GM19351 (cell line): Measurements from ENCODE around the gene KCNH2.

Experiments
- ATAC-seq: cut with Tn5 transposase; IDR thresholded peaks from one replicate; pipeline ENCODE4 v1.9.1; 2021; ENCODE audit warnings: mild to moderate bottlenecking, moderate library complexity; ENCODE audit not compliant: unreplicated experiment

The KCNH2 gene

GRCh38 chr7:150975536-150976319 is 2.4 kb downstream of the KCNH2 start:
- ATAC-seq = no peak

GRCh38 chr7:150974468-150975391 is 3.4 kb downstream of the KCNH2 start:
- ATAC-seq = peak; percentile 55

DNA sequence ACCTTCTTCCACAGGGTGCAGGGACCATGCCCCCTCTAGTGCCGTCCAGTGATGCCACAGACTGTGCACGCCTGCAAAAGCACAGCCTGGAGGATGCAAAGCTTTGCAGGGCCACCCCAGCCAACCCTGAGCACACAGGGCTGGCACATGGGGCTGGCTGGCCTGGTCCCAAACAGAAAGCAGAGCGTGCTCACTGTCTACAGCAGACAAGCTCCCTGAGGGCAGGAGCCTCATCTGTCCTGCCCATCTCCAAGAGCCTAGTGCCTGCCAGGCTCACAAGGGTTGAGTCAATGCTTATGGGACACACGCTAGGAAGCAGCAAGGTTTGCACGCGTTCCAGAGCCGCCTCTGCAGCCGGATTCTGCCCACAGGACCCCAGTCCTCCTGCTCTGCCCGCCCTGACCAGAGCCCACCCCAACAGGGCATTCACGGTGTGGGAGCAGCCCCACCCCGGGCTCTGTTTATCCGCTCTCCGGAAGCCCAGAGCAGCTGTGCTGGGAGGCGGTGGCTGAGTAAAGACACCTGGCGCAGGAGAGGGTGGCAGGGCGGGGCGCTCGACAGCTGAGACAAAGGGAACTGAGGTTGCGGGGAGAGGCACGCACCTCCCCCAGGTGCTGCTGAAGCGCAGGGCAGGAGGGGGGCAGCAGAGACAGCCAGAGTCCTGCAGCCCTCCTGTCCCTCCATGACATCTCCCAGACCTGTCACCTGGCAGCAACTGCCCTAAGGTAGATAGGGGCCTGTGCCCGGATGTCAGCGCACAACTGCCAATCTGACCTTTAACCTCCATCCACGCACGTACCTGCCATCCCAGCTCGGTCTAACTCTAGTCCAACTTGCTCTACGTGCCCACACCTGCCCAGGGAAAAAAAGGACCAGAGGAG is 4.3 kb downstream of the KCNH2 start:
- no peak for ATAC-seq

GRCh38 chr7:150972741-150973140 is 5.4 kb downstream of the KCNH2 start:
- no peak for ATAC-seq

DNA sequence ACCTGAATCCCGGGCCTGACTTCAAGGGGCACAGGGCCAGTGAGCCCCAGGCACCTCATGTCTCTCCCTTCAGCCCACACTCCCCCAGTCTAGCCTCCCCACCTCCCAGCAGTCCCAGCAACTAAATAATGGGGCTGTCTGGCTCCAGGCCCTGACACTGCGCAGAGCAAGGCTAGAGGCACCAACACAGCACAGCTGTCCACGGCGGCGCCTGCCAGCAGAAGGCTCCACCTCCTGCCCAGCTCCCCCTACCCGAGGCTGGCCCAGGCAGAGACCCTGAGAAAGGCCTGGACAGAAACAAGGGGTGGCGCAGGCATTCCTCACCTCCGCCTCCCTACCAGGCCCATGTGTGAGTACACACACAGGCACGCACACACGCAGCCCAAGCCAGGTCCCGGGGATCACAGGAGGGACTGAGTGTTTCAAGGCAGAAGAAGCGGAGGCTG is 6.1 kb downstream of the KCNH2 start:
- no peak for ATAC-seq

DNA sequence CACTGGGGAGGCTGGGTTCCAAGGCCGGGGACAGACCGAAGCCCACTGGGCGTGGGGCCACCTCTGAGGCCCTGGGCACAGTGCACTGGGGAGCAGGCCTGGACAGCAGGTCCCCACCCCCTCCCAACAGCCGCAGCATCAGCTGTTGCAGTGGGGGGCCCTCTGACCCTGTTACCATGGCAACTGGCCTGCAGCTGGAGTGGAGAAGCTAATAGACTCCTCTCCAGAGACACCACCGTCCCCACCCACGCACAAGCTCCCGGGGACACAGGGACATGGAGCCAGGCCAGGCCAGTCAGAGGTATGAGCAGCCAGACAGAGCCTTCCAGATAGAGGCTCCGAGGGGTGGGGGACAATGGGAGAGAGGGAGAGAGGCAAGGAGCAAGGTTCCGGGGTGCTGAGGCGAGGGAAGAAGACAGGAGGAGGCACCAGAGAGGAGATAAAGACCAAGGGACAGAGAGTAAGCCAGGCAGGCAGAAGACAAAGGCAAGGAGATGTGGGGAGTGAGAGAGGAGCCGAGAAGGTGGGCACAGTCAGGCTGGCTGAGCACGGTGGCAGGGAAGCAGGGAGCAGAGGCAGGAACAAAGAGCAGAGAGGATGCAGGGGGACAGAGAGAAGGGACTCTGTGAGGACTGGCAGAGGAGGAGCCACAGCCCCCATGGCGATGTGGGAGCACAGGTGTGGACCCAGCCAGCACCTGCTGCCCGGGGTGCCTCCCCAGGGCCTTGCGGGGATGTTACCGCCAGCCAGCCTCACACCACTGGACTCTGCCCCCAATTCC is 6.7 kb downstream of the KCNH2 start:
- no peak for ATAC-seq

- ATAC-seq = no peak
Observed at GRCh38 chr7:150970424-150970823, 7.7 kb downstream of the KCNH2 start.

DNA sequence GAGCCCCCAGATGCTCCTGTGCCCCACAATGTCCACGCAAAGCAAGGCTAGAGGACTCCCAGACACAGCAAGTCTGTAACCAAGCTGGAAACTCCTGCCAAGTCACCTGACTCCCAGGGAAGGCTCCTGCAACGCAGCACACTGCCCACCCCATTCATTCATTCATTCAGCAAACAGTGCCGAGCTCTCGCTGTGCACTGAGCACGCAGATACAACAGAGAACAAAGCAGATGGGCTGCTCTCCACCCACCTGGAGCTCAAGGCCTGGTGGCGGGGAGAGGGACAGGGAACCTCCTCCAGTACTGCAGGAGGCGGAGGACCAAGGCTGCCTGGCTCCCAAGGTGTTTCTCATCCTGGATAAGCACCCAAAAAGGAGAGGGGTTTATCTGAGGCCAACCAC is 8.6 kb downstream of the KCNH2 start:
- no peak for ATAC-seq

DNA sequence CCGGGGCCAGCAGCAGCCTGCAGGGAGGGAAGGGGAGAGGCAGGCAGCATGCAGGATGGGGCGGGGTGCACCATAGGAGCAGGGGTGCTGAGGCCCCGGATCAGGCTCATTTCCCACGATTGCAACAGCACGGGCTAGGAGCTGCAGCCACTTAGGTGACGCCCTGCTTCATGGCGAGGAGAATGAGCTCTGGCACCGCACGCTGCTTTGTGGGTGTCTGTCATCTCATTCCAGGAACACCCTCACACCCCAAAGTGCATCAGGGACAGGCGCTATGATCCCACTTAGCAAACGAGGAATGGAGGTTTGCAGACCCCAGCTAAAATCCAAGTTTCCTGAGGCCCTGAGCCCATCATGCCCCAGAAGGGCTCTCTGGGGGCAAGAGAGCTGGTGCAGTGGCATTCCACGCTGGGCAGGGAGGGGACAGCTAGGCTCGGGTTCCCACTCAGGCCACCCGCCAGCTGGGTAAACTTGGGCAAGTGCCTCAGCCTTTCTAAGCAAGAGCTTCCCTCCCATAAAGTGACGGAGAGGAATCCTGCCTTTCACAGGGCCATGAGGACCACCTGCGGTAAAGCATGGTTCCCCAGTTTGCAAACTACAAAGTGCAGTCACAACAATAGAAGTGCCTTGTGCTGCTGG is 9.3 kb downstream of the KCNH2 start:
- no peak for ATAC-seq

DNA sequence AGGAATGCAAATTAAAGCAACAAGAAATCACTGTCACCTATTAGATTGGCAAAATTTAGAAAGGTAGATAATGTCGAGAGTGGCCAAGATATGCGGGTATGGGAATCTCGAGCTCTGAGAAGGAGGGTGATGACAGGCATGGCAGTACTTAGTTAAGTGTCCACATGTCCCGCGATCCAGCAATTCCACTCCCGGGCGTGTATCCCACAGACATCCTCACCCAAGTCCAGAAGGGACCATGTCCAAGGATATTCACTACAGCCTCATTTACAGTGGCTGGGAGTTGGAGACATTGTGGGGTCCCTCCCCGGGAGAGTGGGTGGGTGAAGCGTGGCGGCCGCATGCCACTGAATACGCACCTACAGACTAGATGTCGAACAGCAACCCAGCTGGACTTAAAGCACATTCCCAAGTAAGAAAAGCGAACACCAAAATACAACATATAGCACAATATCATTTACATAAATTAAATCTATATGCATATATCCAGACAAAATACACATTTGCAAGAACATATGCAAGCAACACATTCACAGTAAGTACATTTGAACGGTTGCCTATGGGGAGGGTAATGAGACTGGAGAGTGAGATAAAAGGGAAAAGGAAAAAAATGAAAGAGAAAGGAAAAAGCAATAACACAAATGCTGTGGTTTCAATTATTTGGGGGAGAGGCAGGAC is 9.9 kb downstream of the KCNH2 start:
- ATAC-seq = no peak

DNA sequence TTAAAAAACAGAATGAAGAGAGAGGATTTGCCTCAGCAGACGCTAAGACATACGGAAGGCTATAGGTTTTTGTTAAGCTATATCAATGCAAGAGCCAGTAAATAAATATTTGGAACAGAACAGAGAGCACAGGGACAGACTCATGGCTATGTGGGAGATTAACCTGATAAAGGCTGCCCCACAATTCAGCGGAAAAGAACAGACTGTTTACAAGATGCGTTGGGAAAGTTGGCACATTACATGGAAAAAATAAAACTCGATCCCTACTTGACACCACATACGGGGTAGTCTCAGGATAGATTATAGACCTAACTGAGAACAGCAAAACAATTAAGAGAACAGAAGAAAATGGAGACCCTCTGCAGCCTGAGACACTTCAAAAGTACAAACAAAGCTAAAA is 10.8 kb downstream of the KCNH2 start:
- no peak for ATAC-seq

DNA sequence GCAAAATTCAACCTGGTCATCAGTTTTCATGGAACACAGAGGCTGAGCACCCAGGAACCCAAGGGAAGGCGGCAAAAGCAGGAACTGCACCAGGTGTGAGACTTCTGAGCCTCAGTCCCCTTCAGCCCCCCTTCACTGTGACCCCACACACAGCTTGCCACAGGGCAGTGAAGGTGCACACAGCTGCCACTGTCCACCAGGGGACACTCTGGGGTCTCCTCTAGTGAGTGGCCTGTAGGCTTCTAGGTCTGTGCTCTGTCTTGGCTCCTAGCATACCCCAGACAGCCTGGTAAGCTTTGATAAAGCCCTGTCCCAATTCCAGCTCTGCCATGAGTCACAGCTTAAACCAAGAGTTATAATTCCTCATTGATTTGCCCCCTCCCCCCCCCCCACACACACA is 12.1 kb downstream of the KCNH2 start:
- no peak for ATAC-seq

- no peak for ATAC-seq
Observed at GRCh38 chr7:150965273-150965830, 12.8 kb downstream of the KCNH2 start.

DNA sequence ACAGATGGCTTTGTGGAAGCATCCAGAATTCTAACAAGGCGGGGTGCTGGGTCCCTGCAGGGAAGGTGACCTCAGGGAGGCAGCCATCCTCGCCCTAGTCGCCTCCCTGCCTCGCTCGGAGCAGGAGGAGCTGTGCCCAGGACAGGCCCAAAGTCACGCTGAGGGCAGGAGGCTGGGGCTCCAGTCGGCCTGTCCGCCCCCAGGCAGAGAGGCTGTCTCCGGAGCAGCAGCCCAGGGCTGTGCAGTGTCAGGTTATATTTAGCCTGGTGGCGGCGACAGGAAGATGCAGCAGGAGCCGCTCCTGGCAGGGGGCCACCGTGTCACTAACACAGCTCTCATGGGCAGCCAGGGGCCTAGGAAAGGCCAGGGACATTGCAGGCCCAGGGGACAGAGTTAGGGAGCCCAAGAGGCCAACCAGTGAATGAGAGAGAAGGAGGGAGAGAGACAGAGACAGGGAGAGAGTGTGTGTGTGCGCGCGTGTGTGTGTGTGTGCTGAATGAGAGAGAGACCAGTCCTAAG is 13.5 kb downstream of the KCNH2 start:
- no peak for ATAC-seq

DNA sequence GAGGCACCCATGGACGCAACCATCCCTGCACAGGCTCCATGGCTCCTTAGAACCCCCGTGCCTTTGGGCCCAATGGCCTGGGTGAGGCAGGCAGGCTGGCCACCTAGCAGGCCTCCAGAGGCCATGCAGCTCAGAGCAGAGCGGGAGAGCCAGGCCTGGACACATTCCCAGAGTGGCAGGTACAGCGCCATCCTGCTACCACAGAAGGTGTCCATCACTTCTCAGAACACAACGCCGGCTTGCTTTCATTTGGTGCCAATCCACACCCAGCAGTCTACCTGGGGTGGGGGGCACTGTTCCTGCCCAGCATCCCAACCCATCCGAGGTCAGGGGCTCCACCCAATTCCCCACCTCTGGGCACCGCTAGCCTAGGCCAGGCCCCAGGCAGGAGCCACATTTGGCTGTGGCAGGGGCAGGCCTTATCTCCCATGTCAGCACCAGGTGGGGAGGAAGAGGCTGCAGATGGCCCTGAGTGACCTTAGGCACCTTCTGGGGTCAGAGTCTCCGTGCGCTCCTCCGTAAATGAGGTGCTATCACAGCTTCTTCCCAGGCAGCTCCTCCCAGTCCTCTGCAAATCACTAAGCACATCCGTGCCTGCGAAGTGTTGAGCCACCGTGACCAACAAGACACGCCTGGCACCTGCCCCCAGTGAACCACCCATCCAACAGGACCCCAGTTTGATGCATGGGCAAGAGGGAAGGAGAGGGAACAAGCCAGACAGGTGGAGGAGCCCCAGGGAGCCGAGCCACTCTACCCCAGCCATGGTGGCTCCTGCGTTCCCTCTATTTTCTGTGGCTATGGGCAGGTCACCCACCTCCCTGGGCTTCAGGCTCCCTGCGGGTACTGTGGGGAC is 14.2 kb downstream of the KCNH2 start:
- ATAC-seq = no peak

DNA sequence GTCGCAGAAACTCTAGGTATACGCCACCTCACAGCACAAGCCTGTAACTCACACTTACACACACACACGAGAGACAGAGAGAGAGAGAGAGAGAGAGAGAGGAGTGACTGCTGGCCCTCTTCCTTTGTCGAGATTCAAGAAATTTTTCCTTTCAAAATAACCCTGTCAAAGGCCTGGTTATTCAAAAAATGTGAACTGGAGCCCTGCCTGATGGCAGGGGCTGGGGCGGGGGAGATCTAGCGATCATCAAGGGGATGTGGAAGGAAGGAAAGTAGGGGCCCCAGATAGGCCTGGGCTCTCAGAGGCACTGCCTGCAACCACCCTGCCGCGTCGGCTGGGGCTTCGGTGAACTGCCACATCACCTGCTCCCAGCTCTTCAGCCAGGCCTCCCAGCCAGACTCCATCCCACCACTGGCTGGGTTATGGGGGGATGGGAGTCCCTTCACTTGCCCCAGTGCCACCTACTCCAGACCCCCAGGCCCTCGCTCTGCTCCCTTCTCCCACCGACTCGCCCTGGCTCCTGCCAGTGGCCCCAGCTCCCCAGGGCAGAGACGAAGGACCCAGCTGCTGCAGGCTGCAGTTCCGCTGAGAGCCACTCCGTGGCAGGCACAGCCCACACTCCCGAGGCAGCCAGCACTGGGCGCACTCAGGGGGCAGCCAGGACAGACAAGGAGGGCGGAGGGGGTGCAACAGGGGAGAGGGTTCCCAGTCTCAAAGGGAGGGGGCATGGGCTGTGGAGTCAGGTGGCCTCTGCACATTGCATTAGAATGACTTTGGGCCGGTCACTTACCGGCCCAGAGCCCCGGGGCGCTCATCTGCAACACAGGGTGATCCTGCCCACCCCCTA is 15.3 kb downstream of the KCNH2 start:
- ATAC-seq = peak; percentile 79

- ATAC-seq = no peak
Observed at GRCh38 chr7:150962290-150962552, 15.9 kb downstream of the KCNH2 start.
